Measurements from ENCODE around the gene HPSE2.

The HPSE2 gene

GRCh38 chr10:98833542-98833941 is 402.1 kb downstream of the HPSE2 start:
- POLR2A ChIA-PET = no interaction called here
- H3K9me3 ChIP-seq (ENCODE audit: control extremely low read depth in 1 of 5, control insufficient read depth in 4 of 5, insufficient read depth in 2 of 5, low read depth in 1 of 5, low read length in 4 of 5) = no peaks in the 10 kb centered on the region
- CTCF ChIA-PET = no interaction called here
- WGBS (ENCODE audit: insufficient coverage) = no CpG with 5 or more reads among the region's 1 CpG
- no peaks in the 10 kb centered on the region for H3K4me1 ChIP-seq (ENCODE audit: control extremely low read depth in 1 of 4, control insufficient read depth in 4 of 4, insufficient read depth in 4 of 4, low read length in 3 of 4)
- peaks cover 0 to 5% (median 0%) of the 10 kb centered on the region in 5 experiments for H3K27me3 ChIP-seq (replicated peaks in 2 of 5; ENCODE audit: control insufficient read depth in 4 of 5, insufficient read depth in 5 of 5, low read length in 4 of 5)
- no peak for DNase-seq
- H3K27ac ChIP-seq (ENCODE audit: insufficient read depth in 1 of 2, low read depth in 1 of 2, low read length in 2 of 2, poor library complexity in 1 of 2, severe bottlenecking in 2 of 2) = no peak overlapping the region
- H3K4me3 ChIP-seq (ENCODE audit: control insufficient read depth in 1 of 7, extremely low read depth in 1 of 7, insufficient read depth in 4 of 7, low read depth in 2 of 7, low read length in 6 of 7) = no peak overlapping the region
- no peaks in the 10 kb centered on the region for H3K36me3 ChIP-seq (ENCODE audit: control insufficient read depth in 4 of 4, insufficient read depth in 4 of 4, low read length in 3 of 4)

GRCh38 chr10:98832738-98833137 is 402.9 kb downstream of the HPSE2 start:
- POLR2A ChIA-PET = no interaction called here
- CTCF ChIA-PET = no interaction called here
- DNase-seq = no peak
- no peak overlapping the region for H3K4me3 ChIP-seq (ENCODE audit: control insufficient read depth in 1 of 7, extremely low read depth in 1 of 7, insufficient read depth in 4 of 7, low read depth in 2 of 7, low read length in 6 of 7)
- no peak overlapping the region for H3K27ac ChIP-seq (ENCODE audit: insufficient read depth in 1 of 2, low read depth in 1 of 2, low read length in 2 of 2, poor library complexity in 1 of 2, severe bottlenecking in 2 of 2)
- H3K36me3 ChIP-seq (ENCODE audit: control insufficient read depth in 4 of 4, insufficient read depth in 4 of 4, low read length in 3 of 4) = no peaks in the 10 kb centered on the region
- no CpG with 5 or more reads among the region's 2 CpGs for WGBS (ENCODE audit: insufficient coverage)
- H3K4me1 ChIP-seq (ENCODE audit: control extremely low read depth in 1 of 4, control insufficient read depth in 4 of 4, insufficient read depth in 4 of 4, low read length in 3 of 4) = no peaks in the 10 kb centered on the region
- peaks cover 0 to 5% (median 0%) of the 10 kb centered on the region in 5 experiments for H3K27me3 ChIP-seq (replicated peaks in 2 of 5; ENCODE audit: control insufficient read depth in 4 of 5, insufficient read depth in 5 of 5, low read length in 4 of 5)
- H3K9me3 ChIP-seq (ENCODE audit: control extremely low read depth in 1 of 5, control insufficient read depth in 4 of 5, insufficient read depth in 2 of 5, low read depth in 1 of 5, low read length in 4 of 5) = no peaks in the 10 kb centered on the region

- no peak overlapping the region for H3K27ac ChIP-seq (ENCODE audit: insufficient read depth in 1 of 2, low read depth in 1 of 2, low read length in 2 of 2, poor library complexity in 1 of 2, severe bottlenecking in 2 of 2)
- no peaks in the 10 kb centered on the region for H3K9me3 ChIP-seq (ENCODE audit: control extremely low read depth in 1 of 5, control insufficient read depth in 4 of 5, insufficient read depth in 2 of 5, low read depth in 1 of 5, low read length in 4 of 5)
- H3K36me3 ChIP-seq (ENCODE audit: control insufficient read depth in 4 of 4, insufficient read depth in 4 of 4, low read length in 3 of 4) = no peaks in the 10 kb centered on the region
- 88% methylated on average over 3 of the region's 3 CpGs for WGBS (ENCODE audit: insufficient coverage)
- H3K27me3 ChIP-seq (replicated peaks in 2 of 5; ENCODE audit: control insufficient read depth in 4 of 5, insufficient read depth in 5 of 5, low read length in 4 of 5) = peaks cover 0 to 5% (median 0%) of the 10 kb centered on the region in 5 experiments
- POLR2A ChIA-PET = no interaction called here
- no peaks in the 10 kb centered on the region for H3K4me1 ChIP-seq (ENCODE audit: control extremely low read depth in 1 of 4, control insufficient read depth in 4 of 4, insufficient read depth in 4 of 4, low read length in 3 of 4)
- no peak for DNase-seq
- no peak overlapping the region for H3K4me3 ChIP-seq (ENCODE audit: control insufficient read depth in 1 of 7, extremely low read depth in 1 of 7, insufficient read depth in 4 of 7, low read depth in 2 of 7, low read length in 6 of 7)
- CTCF ChIA-PET = no interaction called here
These were observed 403.5 kb downstream of the HPSE2 start for GRCh38 chr10:98832196-98832595.

GRCh38 chr10:98831391-98831790 is 404.3 kb downstream of the HPSE2 start:
- Histone ChIP-seq H3K9me3 (ENCODE audit: control extremely low read depth in 1 of 5, control insufficient read depth in 4 of 5, insufficient read depth in 2 of 5, low read depth in 1 of 5, low read length in 4 of 5) (no peaks in the 10 kb centered on the region), H3K4me3 (ENCODE audit: control insufficient read depth in 1 of 7, extremely low read depth in 1 of 7, insufficient read depth in 4 of 7, low read depth in 2 of 7, low read length in 6 of 7) (no peak overlapping the region), H3K27me3 (replicated peaks in 2 of 5; ENCODE audit: control insufficient read depth in 4 of 5, insufficient read depth in 5 of 5, low read length in 4 of 5) (peaks cover 0 to 5% (median 0%) of the 10 kb centered on the region in 5 experiments), H3K36me3 (ENCODE audit: control insufficient read depth in 4 of 4, insufficient read depth in 4 of 4, low read length in 3 of 4) (no peaks in the 10 kb centered on the region), H3K27ac (ENCODE audit: insufficient read depth in 1 of 2, low read depth in 1 of 2, low read length in 2 of 2, poor library complexity in 1 of 2, severe bottlenecking in 2 of 2) (no peak overlapping the region), H3K4me1 (ENCODE audit: control extremely low read depth in 1 of 4, control insufficient read depth in 4 of 4, insufficient read depth in 4 of 4, low read length in 3 of 4) (no peaks in the 10 kb centered on the region)
- WGBS (ENCODE audit: insufficient coverage) = no CpG with 5 or more reads among the region's 1 CpG
- ChIA-PET POLR2A (no interaction called here), CTCF (no interaction called here)
- DNase-seq = no peak

GRCh38 chr10:98825741-98826140 is 409.9 kb downstream of the HPSE2 start:
- ChIA-PET POLR2A (no interaction called here), CTCF (no interaction called here)
- DNase-seq = no peak
- H3K27ac ChIP-seq (ENCODE audit: insufficient read depth in 1 of 2, low read depth in 1 of 2, low read length in 2 of 2, poor library complexity in 1 of 2, severe bottlenecking in 2 of 2) = no peak overlapping the region
- peaks cover 0 to 2% (median 0%) of the 10 kb centered on the region in 5 experiments for H3K27me3 ChIP-seq (replicated peaks in 2 of 5; ENCODE audit: control insufficient read depth in 4 of 5, insufficient read depth in 5 of 5, low read length in 4 of 5)
- H3K4me3 ChIP-seq (ENCODE audit: control insufficient read depth in 1 of 7, extremely low read depth in 1 of 7, insufficient read depth in 4 of 7, low read depth in 2 of 7, low read length in 6 of 7) = no peak overlapping the region
- no peaks in the 10 kb centered on the region for H3K4me1 ChIP-seq (ENCODE audit: control extremely low read depth in 1 of 4, control insufficient read depth in 4 of 4, insufficient read depth in 4 of 4, low read length in 3 of 4)
- no peaks in the 10 kb centered on the region for H3K36me3 ChIP-seq (ENCODE audit: control insufficient read depth in 4 of 4, insufficient read depth in 4 of 4, low read length in 3 of 4)
- H3K9me3 ChIP-seq (ENCODE audit: control extremely low read depth in 1 of 5, control insufficient read depth in 4 of 5, insufficient read depth in 2 of 5, low read depth in 1 of 5, low read length in 4 of 5) = no peaks in the 10 kb centered on the region

GRCh38 chr10:98817396-98817795 is 418.3 kb downstream of the HPSE2 start:
- no peak overlapping the region for H3K4me3 ChIP-seq (ENCODE audit: control insufficient read depth in 1 of 7, extremely low read depth in 1 of 7, insufficient read depth in 4 of 7, low read depth in 2 of 7, low read length in 6 of 7)
- no peaks in the 10 kb centered on the region for H3K9me3 ChIP-seq (ENCODE audit: control extremely low read depth in 1 of 5, control insufficient read depth in 4 of 5, insufficient read depth in 2 of 5, low read depth in 1 of 5, low read length in 4 of 5)
- no peaks in the 10 kb centered on the region for H3K36me3 ChIP-seq (ENCODE audit: control insufficient read depth in 4 of 4, insufficient read depth in 4 of 4, low read length in 3 of 4)
- no peaks in the 10 kb centered on the region for H3K4me1 ChIP-seq (ENCODE audit: control extremely low read depth in 1 of 4, control insufficient read depth in 4 of 4, insufficient read depth in 4 of 4, low read length in 3 of 4)
- CTCF ChIA-PET = no interaction called here
- peaks cover 0 to 4% (median 3%) of the 10 kb centered on the region in 5 experiments for H3K27me3 ChIP-seq (replicated peaks in 2 of 5; ENCODE audit: control insufficient read depth in 4 of 5, insufficient read depth in 5 of 5, low read length in 4 of 5)
- WGBS (ENCODE audit: insufficient coverage) = 100% methylated on average over 1 of the region's 3 CpGs
- no peak for DNase-seq
- POLR2A ChIA-PET = no interaction called here
- no peak overlapping the region for H3K27ac ChIP-seq (ENCODE audit: insufficient read depth in 1 of 2, low read depth in 1 of 2, low read length in 2 of 2, poor library complexity in 1 of 2, severe bottlenecking in 2 of 2)

- Histone ChIP-seq H3K9me3 (ENCODE audit: control extremely low read depth in 1 of 5, control insufficient read depth in 4 of 5, insufficient read depth in 2 of 5, low read depth in 1 of 5, low read length in 4 of 5) (no peaks in the 10 kb centered on the region), H3K27ac (ENCODE audit: insufficient read depth in 1 of 2, low read depth in 1 of 2, low read length in 2 of 2, poor library complexity in 1 of 2, severe bottlenecking in 2 of 2) (no peak overlapping the region), H3K27me3 (replicated peaks in 2 of 5; ENCODE audit: control insufficient read depth in 4 of 5, insufficient read depth in 5 of 5, low read length in 4 of 5) (peaks cover 0 to 3% (median 2%) of the 10 kb centered on the region in 5 experiments), H3K4me1 (ENCODE audit: control extremely low read depth in 1 of 4, control insufficient read depth in 4 of 4, insufficient read depth in 4 of 4, low read length in 3 of 4) (no peaks in the 10 kb centered on the region), H3K36me3 (ENCODE audit: control insufficient read depth in 4 of 4, insufficient read depth in 4 of 4, low read length in 3 of 4) (no peaks in the 10 kb centered on the region), H3K4me3 (ENCODE audit: control insufficient read depth in 1 of 7, extremely low read depth in 1 of 7, insufficient read depth in 4 of 7, low read depth in 2 of 7, low read length in 6 of 7) (no peak overlapping the region)
- no peak for DNase-seq
- WGBS (ENCODE audit: insufficient coverage) = 91% methylated on average over 6 of the region's 8 CpGs
- ChIA-PET CTCF (no interaction called here), POLR2A (no interaction called here)
These were observed 420.4 kb downstream of the HPSE2 start for GRCh38 chr10:98815039-98815885.
